ENCODE results near the gene ZDBF2.

DNA sequence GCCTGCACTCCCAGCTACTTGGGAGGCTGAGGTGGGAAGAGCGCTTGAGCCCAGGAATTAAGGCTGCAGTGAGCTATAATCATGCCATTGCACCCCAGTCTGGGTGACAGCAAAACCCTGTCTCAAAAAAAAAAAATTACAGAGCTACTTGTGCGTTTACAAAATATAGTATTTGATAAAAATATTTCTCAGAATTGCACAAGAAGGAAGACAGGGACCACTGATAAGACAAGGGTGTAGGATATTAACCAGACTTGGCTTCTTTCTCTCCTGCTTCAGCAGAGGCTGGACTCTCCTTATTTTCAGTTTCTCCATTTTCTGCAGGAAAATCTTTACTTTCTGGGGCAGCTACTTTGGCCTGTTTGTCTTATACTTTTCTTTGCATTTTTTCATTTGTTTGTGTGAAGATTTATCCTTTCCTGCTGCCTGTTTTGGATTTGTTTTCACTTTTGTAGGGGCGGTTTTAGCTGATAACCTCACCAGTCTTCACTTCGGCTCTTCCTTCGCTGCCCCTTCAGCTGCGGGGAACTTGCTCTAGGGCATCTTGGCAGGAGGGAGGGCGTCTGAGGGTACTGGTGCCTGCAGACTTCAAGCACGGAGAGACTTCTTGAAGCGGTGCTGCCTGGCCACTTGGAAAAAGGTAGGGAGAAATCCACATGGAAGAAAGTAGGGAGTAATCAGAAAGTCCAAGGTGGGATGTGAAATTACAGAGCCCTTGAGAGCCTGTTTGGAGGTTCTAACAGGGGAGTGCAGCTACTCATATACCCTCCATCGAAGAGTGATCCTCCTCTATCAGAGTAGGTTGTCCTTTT, 14.9 kb upstream of the ZDBF2 start:
- TF ChIP-seq, protein P1, sequence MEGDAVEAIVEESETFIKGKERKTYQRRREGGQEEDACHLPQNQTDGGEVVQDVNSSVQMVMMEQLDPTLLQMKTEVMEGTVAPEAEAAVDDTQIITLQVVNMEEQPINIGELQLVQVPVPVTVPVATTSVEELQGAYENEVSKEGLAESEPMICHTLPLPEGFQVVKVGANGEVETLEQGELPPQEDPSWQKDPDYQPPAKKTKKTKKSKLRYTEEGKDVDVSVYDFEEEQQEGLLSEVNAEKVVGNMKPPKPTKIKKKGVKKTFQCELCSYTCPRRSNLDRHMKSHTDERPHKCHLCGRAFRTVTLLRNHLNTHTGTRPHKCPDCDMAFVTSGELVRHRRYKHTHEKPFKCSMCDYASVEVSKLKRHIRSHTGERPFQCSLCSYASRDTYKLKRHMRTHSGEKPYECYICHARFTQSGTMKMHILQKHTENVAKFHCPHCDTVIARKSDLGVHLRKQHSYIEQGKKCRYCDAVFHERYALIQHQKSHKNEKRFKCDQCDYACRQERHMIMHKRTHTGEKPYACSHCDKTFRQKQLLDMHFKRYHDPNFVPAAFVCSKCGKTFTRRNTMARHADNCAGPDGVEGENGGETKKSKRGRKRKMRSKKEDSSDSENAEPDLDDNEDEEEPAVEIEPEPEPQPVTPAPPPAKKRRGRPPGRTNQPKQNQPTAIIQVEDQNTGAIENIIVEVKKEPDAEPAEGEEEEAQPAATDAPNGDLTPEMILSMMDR (IDR thresholded peaks at IDR 0.05), result no peak
- no peak for TF ChIP-seq POLR2A (IDR thresholded peaks at IDR 0.05)
- no peak for TF ChIP-seq EP300 (IDR thresholded peaks at IDR 0.05)
